MCF 10A (cell line): ENCODE results near the gene ZNF362. TPM values are rescaled to one million over a fixed set of nuclear protein-coding genes. Genes with fewer than 3 reads are reported as not detected.

Source experiments
- BruUV-seq: library from RNA; stranded (reverse); fragments of 400-500 nt; replicated peaks from 2 replicates; lab custom pipeline; 2021; lab: Mats Ljungman, UMichigan
- CTCF ChIA-PET: fragments of 300-600 bp; sonication (Branson Sonifier 250); formaldehyde crosslinking; extraction: SDS; loops from one replicate; lab custom pipeline; 2021; ENCODE audit warnings: antibody characterized with exemption, inconsistent platforms; lab: Yijun Ruan, JAX
- POLR2A ChIA-PET: fragments of 300-600, 350-650 bp; sonication (Branson Sonifier 250); formaldehyde crosslinking; extraction: SDS; loops from one replicate; lab custom pipeline; 2020; ENCODE audit warnings: antibody characterized with exemption, inconsistent platforms; lab: Yijun Ruan, JAX
- DNase-seq: peaks from one replicate; pipeline ENCODE4 v3.0.0-alpha.2; 2018; ENCODE audit not compliant: unreplicated experiment
- H3K27ac Mint-ChIP-seq: one replicate; pipeline ENCODE4 v1.8.0; 2022; ENCODE audit warnings: mild to moderate bottlenecking, low read depth, mixed read lengths; ENCODE audit not compliant: unreplicated experiment
- H3K27me3 Mint-ChIP-seq: one replicate; pipeline ENCODE4 v1.8.0; 2022; ENCODE audit warnings: mixed read lengths; ENCODE audit not compliant: insufficient read depth, unreplicated experiment
- H3K36me3 Mint-ChIP-seq: one replicate; pipeline ENCODE4 v1.8.0; 2022; ENCODE audit warnings: mild to moderate bottlenecking, moderate library complexity, mixed read lengths; ENCODE audit not compliant: insufficient read depth, unreplicated experiment
- H3K4me1 Mint-ChIP-seq: one replicate; pipeline ENCODE4 v1.8.0; 2022; ENCODE audit warnings: mixed read lengths; ENCODE audit not compliant: insufficient read depth, unreplicated experiment
- H3K4me3 Mint-ChIP-seq: one replicate; pipeline ENCODE4 v1.8.0; 2022; ENCODE audit warnings: mild to moderate bottlenecking, moderate library complexity, mixed read lengths; ENCODE audit not compliant: unreplicated experiment
- H3K9me3 Mint-ChIP-seq: one replicate; pipeline ENCODE4 v1.8.0; 2022; ENCODE audit warnings: mixed read lengths; ENCODE audit not compliant: unreplicated experiment
- CTCF ChIP-seq: fragments of 200-600 bp; IDR thresholded peaks from one replicate; pipeline ENCODE4 v1.8.0; 2022; ENCODE audit warnings: antibody characterized with exemption, mild to moderate bottlenecking; ENCODE audit not compliant: unreplicated experiment
- intact Hi-C: fragments of 100-400 bp; cut with micrococcal nuclease; formaldehyde crosslinking; loops from 2 replicates; pipeline ENCODE4 v1.14.1; 2022
- total RNA-seq: library from RNA; stranded (reverse); gene quantifications from 2 replicates; pipeline ENCODE4 v1.2.3, GENCODE V29; 2022

ZNF362 gene
- total RNA-seq, 1 experiment from 2014 or later = 15.8 TPM

GRCh38 chr1:33338048-33338439, 81.8 kb downstream of the ZNF362 start:
- no peaks in the 10 kb centered on the region for H3K9me3 Mint-ChIP-seq
- ChIA-PET CTCF (interaction anchor here (0.8 to 3.3 kb wide), 10 partner anchors 8 to 181 kb away, joined by 3 to 16 read pairs (median 4); no protein-coding TSS in a partner anchor), POLR2A (interaction anchor here (0.7 to 6.7 kb wide), 8 partner anchors 9 to 118 kb away, joined by 3 to 133 read pairs (median 6); partner anchors contain the start of gene A3GALT2)
- intact Hi-C loops = no loop called here
- peaks cover 78% of the 10 kb centered on the region for H3K4me1 Mint-ChIP-seq
- no peak for DNase-seq
- no TSS peak for BruUV-seq
- no peaks in the 10 kb centered on the region for H3K27me3 Mint-ChIP-seq
- no peak for TF ChIP-seq CTCF
- H3K4me3 Mint-ChIP-seq = peak overlapping the region; percentile 72
- H3K36me3 Mint-ChIP-seq = peaks cover 74% of the 10 kb centered on the region
- peak overlapping the region; percentile 85 for H3K27ac Mint-ChIP-seq

GRCh38 chr1:33338440-33339211, 82.3 kb downstream of the ZNF362 start:
- Mint-ChIP-seq H3K36me3 (peaks cover 74% of the 10 kb centered on the region), H3K4me1 (peaks cover 75% of the 10 kb centered on the region), H3K27me3 (no peaks in the 10 kb centered on the region), H3K4me3 (peak overlapping the region; percentile 72), H3K9me3 (no peaks in the 10 kb centered on the region), H3K27ac (peak overlapping the region; percentile 85)
- intact Hi-C loops = no loop called here
- TF ChIP-seq CTCF = no peak
- ChIA-PET CTCF (interaction anchor here (0.6 to 3.3 kb wide), 15 partner anchors 9 to 314 kb away, joined by 3 to 16 read pairs (median 4); no protein-coding TSS in a partner anchor), POLR2A (interaction anchor here (0.6 to 6.7 kb wide), 12 partner anchors 9 to 119 kb away, joined by 3 to 133 read pairs (median 5); partner anchors contain the start of gene A3GALT2)
- BruUV-seq = TSS peak; percentile 7
- peak; percentile 96 for DNase-seq

- CTCF ChIA-PET = interaction anchor here (0.6 to 3.3 kb wide), 11 partner anchors 10 to 315 kb away, joined by 3 to 16 read pairs (median 5); no protein-coding TSS in a partner anchor
- Mint-ChIP-seq H3K27me3 (no peaks in the 10 kb centered on the region), H3K36me3 (peaks cover 74% of the 10 kb centered on the region), H3K4me3 (peak overlapping the region; percentile 72), H3K27ac (peak overlapping the region; percentile 85), H3K4me1 (peaks cover 70% of the 10 kb centered on the region), H3K9me3 (no peaks in the 10 kb centered on the region)
- POLR2A ChIA-PET = interaction anchor here (0.5 to 6.7 kb wide), 9 partner anchors 10 to 1424 kb away, joined by 3 to 133 read pairs (median 5); partner anchors contain the start of gene A3GALT2
- TF ChIP-seq CTCF = peak; percentile 5
- intact Hi-C loops = no loop called here
- BruUV-seq = no TSS peak
- DNase-seq = peak; percentile 63
Measured at GRCh38 chr1:33339413-33339812, 83.1 kb downstream of the ZNF362 start.

GRCh38 chr1:33341190-33341589, 84.9 kb downstream of the ZNF362 start:
- no TSS peak for BruUV-seq
- ChIA-PET POLR2A (interaction anchor here (0.7 to 5.2 kb wide), 5 partner anchors 9 to 86 kb away, joined by 3 to 57 read pairs (median 3); no protein-coding TSS in a partner anchor), CTCF (interaction anchor here (1.4 to 3.3 kb wide), 3 partner anchors 12 to 46 kb away, joined by 3 to 16 read pairs (median 11); no protein-coding TSS in a partner anchor)
- peak overlapping the region; percentile 53 for H3K4me3 Mint-ChIP-seq
- no peaks in the 10 kb centered on the region for H3K27me3 Mint-ChIP-seq
- peaks cover 67% of the 10 kb centered on the region for H3K4me1 Mint-ChIP-seq
- no peak for DNase-seq
- H3K27ac Mint-ChIP-seq = peak overlapping the region; percentile 85
- no peak for TF ChIP-seq CTCF
- H3K36me3 Mint-ChIP-seq = peaks cover 79% of the 10 kb centered on the region
- intact Hi-C loops = no loop called here
- H3K9me3 Mint-ChIP-seq = no peaks in the 10 kb centered on the region
